ENCODE results near the gene PRDM11. TPM values are rescaled to one million over a fixed set of nuclear protein-coding genes. Genes with fewer than 3 reads are reported as not detected.

The PRDM11 gene
- total and polyA plus RNA-seq, 10 of the 15 experiments (the other 5 are each of a cell fraction or from before 2014, with no cell fraction given): 0.03 to 2.4 (median 0.53) TPM

GRCh38 chr11:45147017-45147728, 734 bp downstream of the PRDM11 start:
- FAIRE-seq (peak; percentile 84), ATAC-seq (peak; percentile 100), DNase-seq (ENCODE audit: low read depth, low spot score) (peak; percentile 55)
- Histone ChIP-seq H3K79me2 (ENCODE audit: control insufficient read depth, insufficient read depth, low read length) (no peaks in the 10 kb centered on the region), H3K4me1 (ENCODE audit: control insufficient read depth, insufficient read depth, low read length) (no peaks in the 10 kb centered on the region; the same call in 1 of the 2 replicates), H3K9ac (ENCODE audit: control insufficient read depth, insufficient read depth, low read length) (peak overlapping the region; percentile 67), H3K9me3 (replicated peaks; ENCODE audit: control insufficient read depth, insufficient read depth, low read length) (no peaks in the 10 kb centered on the region; the same call in 2 of the 3 replicates), H2AFZ (ENCODE audit: control insufficient read depth, low read depth, low read length) (peak overlapping the region; percentile 95), H4K20me1 (ENCODE audit: control insufficient read depth, insufficient read depth) (no peaks in the 10 kb centered on the region), H3K27ac (ENCODE audit: control insufficient read depth, insufficient read depth) (no peak overlapping the region), H3K4me3 (peak overlapping the region; percentile 74), H3K27me3 (replicated peaks in 1 of 2; ENCODE audit: control insufficient read depth in 2 of 2, insufficient read depth in 2 of 2, low read length in 1 of 2) (peaks cover 2 to 6% of the 10 kb centered on the region in 2 experiments; a peak in 2 of 4 replicates), H3K4me2 (ENCODE audit: control insufficient read depth, insufficient read depth) (peak overlapping the region; percentile 99), H3K36me3 (ENCODE audit: control insufficient read depth in 2 of 2, insufficient read depth in 2 of 2, low read length in 1 of 2) (no peaks in the 10 kb centered on the region)
- WGBS (ENCODE audit: insufficient coverage, insufficient replicate concordance, low lambda C conversion rate, missing lambda C conversion rate): 5% methylated on average over 44 of the region's 88 CpGs
- intact Hi-C loops (cut with micrococcal nuclease; ENCODE audit: unreplicated experiment): no loop called here
- ChIA-PET CTCF (no interaction called here), POLR2A (no interaction called here), SMC1A (ENCODE audit: uncharacterized antibody, unreplicated experiment) (no interaction called here), RAD21 (ENCODE audit: unreplicated experiment) (no interaction called here)
- BruUV-seq (replicated peaks): no TSS peak
- in situ Hi-C loops (cut with MboI): no loop called here
- TF ChIP-seq NKRF (conservative IDR thresholded peaks at IDR 0.05) (0 out of 2 replicates have a peak, but pooled peaks have one; percentile 32), NFYB (IDR thresholded peaks at IDR 0.05; ENCODE audit: insufficient read depth, low read depth, low read length) (peak; percentile 85), POU2F2 (IDR thresholded peaks at IDR 0.05; ENCODE audit: borderline replicate concordance, low read depth, low read length) (no peak), PAX5 (IDR thresholded peaks at IDR 0.05; ENCODE audit: borderline replicate concordance, low read depth, low read length) (peak; percentile 4; the same call in 1 of the 2 replicates), GABPA (IDR thresholded peaks at IDR 0.05; ENCODE audit: low read depth) (no peak), PRDM15 (CRISPR knock-in tag; IDR thresholded peaks at IDR 0.05) (no peak), ZNF207 (IDR thresholded peaks at IDR 0.05; ENCODE audit: borderline replicate concordance) (0 out of 2 replicates have a peak, but pooled peaks have one; percentile 53), RB1 (IDR thresholded peaks at IDR 0.05; ENCODE audit: borderline replicate concordance) (0 out of 2 replicates have a peak, but pooled peaks have one; percentile 53), MTA3 (IDR thresholded peaks at IDR 0.05; ENCODE audit: borderline replicate concordance, low read length) (no peak), SIN3A (IDR thresholded peaks at IDR 0.05; ENCODE audit: low read depth, low read length) (peak; percentile 54; the same call in 1 of the 2 replicates), FOS (IDR thresholded peaks at IDR 0.05; ENCODE audit: borderline replicate concordance, extremely low read depth, insufficient read length) (peak; percentile 23), NFXL1 (IDR thresholded peaks at IDR 0.05; ENCODE audit: borderline replicate concordance) (no peak), SP1 (IDR thresholded peaks at IDR 0.05; ENCODE audit: low read depth, low read length) (peak; percentile 86), CEBPB (IDR thresholded peaks at IDR 0.05; ENCODE audit: borderline replicate concordance in 1 of 2, low read depth in 2 of 2, low read length in 2 of 2) (no peak), NFIC (IDR thresholded peaks at IDR 0.05; ENCODE audit: low read depth, low read length) (no peak), ZSCAN29 (IDR thresholded peaks at IDR 0.05) (0 out of 2 replicates have a peak, but pooled peaks have one; percentile 76)
